NCI-H345 (cell line): ENCODE data around the gene APMAP.

Experiments
- DNase-seq: peaks from one replicate; lab custom pipeline; 2025; lab: John Stamatoyannopoulos, UW

APMAP gene

DNA sequence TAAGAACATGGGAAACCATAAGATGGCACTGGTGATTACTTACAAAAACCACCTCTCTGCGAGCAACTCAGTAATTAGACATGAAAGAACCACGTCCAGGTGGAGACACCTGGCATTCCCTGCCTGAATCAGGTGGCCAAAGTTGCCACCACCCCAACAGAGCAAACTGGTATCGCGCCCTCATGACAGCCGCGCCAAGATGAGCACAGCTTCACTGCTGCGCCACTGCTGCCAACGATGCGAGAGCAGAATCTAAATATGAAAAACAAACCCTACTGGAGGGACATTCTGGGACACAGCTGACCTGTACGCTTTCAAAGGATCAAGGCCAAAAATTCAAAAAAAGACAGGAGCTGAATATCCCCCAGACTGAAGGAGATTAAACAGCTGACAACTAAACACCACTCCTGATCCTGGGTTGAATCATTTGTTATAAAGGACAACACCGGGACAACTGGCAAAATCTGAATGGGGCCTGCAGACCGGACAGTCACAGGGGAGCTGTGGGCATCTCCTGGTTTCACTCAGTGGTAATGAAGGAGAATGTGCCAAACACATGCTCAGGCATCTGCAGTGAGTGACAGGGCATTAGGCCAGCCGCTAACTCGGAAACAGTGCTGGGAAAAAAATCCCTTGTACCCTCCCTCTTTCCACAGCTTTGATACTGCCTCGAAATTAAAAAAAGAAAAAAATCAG, 26.1 kb downstream of the APMAP start:
- DNase-seq, result no peak

DNA sequence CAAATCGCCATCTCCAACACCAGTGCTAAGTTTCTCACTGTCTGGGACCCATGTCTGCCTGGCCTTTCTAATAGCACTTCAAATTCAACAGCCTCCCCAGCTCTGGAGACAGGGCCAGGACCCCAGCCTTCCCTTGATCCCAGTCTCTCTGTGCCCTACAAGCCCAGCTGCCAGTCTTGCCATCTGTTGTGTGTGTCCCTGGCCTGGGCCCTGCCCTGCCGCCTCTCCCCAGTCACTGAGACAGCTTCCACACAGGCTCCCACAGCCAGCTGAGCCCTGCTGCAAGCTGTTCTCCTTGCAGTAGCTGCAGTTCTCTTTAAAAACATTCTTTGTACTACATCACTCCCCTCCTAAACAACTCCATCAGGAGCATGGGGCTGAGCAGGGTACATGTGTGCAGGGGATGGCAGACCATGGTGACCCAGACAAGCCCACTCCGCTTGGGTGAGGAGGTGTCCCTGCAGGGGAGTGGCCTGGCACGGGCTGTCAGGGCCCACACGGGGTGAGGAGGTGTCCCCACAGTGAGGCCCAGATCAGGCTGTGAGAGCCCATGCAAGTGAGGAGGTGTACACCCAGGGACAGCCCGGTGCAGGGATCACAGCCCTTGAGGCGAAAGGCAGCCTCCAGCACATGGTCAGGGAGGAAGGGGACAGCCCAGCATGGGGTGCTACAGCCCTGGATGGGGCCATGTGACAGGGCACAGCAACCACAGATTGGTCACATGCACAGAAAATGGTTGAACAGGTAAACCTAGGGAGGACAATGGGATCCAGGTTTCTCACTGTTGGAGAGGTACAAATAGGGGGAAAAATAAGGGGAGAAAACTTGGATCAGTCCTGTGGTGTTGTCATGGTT, 27.3 kb downstream of the APMAP start:
- DNase-seq, result no peak

DNA sequence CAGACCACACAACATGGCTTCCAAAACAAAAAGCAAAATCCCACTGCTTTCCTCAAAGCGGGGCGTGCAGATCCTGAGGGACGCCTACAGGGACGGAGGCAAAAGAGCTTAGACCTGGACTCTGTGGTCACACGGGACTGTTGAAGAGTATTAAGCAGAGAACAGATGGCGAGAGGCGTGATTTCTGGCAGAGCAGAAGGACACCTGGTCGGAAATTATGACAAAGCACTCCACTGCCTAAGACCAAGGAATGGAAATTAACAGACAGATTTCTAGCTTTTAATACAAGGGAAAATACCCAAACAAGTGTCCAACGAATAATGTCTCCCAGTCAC, 28.1 kb downstream of the APMAP start:
- DNase-seq, result no peak

DNA sequence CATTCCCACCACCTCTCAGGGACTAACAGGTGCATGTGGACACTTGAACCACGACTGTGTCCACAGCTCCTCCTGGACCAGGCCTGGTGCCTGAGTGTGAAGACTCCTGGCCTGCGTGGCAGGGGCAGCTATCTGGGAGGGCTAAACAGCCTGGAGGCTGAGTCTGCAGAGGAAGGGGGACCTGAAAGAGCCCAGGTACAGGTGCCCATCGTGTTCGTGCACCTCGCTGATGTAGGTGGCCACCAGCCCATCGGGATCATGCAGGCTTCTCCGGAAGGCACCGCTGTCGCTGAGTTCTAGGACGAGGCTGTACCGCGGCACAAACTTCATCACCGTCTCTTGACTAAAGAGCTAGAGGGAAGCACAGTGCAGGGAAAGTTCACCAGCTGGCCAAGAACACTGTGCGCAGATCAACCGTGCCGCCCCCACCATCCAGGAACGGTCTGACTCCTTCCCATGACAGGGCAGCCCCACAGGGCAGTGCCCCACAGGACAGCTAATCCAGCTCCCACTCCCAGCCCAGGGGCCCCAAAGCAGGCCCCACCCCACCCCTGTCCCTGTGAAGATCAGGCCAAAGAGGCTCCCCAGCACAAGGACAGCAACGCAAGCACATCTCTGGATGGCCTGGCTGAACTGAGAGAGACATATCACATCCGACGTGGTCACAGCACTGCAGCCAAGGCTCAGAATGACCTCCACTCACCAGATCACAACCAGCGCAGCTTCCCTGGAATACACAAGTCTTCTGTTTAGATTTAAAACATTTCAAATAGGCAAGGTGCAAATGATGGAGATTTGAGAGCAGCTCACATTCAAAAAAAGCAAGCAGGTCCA, 28.7 kb downstream of the APMAP start:
- DNase-seq, result no peak

DNA sequence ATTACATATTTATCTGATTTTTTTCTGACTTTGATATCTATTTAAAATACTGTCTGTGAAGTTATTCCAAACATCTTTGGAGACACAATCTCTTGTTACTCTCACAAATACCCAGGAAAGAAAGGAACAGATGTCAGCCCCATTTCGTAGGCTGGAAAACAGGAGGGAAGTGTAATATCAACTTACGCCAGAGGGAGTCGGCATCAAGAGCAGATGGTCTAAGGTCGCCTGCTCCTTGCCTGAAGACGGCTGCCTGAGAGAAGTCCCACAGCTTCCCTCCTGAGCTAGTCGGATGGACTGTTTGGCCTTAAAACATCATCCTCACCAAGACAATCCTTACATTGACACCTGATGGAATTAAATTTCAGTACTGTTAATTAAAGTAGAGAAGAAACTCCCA, 30.0 kb downstream of the APMAP start:
- DNase-seq, result no peak

DNA sequence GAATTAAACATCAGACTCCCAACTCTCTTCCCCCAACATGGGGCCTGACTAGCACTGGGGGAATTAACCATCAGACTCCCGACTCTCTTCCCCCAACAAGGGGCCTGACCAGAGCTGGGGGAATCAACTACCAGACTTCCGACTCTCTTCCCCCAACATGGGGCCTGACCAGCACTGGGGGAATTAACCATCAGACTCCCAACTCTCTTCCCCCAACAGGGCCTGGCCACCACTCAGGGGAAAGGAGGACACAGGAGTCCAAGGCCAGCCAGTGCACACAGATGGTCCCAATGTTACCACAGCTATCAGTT, 30.4 kb downstream of the APMAP start:
- DNase-seq, result no peak

DNA sequence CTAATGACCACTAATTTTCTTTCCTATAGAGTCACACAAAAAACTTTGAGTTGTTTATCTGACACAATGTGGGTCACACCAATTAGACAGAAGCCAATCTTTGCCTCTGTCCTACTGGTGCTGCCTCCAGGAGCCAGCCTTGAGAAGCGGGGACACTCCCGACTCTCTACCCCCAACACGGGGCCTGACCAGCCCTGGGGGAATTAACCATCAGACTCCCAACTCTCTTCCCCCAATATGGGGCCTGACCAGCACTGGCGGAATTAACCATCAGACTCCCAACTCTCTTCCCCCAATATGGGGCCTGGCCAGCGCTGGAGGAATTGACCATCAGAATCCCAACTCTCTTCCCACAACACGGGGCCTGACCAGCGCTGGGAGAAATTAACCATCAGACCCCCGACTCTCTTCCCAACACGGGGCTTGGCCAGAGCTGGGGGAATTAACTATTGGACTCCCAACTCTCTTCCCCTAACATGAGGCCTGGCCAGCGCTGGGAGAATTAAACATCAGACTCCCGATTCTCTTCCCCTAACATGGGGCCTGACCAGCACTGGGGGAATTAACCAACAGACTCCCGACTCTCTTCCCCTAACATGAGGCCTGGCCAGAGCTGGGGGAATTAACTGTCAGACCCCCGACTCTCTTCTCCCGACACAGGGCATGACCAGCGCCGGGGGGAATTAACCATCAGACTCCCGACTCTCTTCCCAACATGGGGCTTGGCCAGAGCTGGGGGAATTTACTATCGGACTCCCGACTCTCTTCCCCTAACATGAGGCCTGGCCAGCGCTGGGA, 31.0 kb downstream of the APMAP start:
- DNase-seq, result no peak

DNA sequence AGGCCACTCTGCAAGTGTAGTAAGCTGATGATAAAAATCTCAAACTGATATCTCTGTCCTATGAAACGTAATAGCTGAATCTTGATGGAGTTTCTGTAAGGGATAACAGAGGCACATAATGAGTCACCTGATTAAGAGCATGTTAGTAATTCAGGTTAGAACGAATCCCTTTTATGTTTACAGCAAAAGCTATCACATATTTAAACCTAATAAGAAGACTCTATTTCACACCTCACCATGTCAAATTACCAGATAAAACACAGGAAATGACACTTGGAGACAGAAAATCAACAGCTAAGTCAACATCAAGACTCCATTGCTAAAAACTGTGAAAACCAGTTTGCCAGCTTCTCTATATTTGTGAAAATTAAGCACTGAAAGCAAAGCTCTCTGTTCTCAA, 31.7 kb downstream of the APMAP start:
- no peak for DNase-seq

DNA sequence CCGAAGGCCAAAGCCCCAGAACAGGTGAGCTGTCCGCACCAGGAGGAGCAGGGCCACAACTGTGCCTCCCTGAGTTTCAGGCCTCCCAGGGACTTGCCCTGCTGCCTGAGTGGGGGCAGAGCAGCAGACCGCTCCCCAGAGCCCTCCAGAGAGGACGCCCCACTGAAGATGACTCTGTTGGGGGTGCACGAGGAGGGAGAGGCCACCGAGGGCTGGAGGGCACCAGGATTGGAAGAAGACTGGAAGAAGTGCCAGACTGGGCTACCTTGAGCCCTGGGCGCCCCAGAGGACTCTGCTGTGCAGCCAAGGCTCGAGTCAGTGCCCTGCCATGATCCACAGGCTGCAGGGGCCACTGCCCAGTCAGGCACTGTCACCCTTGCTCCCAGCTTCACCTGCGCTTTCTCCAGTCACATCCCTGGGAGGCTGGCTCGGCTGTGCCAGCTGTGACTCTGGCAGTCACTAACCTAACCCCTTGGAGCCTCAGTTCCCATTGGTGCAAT, 32.2 kb downstream of the APMAP start:
- DNase-seq, result no peak

DNA sequence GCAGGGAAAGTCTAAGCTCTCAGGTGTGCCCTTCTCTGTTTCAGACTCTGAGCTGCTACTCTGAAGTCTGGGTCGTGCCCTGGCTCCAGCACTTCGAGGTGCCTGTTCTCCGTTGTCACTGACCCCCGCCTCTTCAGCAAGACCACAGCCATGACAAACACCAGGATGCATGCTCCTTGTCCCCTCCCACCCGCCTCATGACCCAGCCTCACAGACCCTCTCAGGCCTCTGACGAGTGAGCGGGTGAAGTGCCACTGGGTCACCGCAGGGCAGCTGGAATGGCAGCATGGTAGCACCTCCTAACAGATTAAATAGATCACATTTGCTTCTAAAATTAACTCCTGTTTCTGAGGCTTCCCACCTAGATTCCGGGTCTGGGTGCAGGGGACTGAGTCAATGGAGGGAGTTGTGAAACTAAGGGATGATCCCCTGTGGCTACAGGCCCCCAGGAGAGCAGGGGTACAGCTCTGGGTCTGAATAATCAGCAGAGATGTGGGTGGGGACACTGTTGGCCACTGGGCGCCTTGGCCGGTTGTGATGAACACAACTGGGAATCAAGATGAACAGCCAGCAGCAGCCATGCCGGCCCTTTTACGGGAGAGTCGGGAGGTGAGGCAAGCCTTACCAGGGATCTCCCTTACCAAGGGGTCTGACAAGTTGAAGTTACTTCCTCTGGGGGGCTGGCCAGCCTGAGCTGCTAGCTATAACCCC, 32.8 kb downstream of the APMAP start:
- no peak for DNase-seq

DNA sequence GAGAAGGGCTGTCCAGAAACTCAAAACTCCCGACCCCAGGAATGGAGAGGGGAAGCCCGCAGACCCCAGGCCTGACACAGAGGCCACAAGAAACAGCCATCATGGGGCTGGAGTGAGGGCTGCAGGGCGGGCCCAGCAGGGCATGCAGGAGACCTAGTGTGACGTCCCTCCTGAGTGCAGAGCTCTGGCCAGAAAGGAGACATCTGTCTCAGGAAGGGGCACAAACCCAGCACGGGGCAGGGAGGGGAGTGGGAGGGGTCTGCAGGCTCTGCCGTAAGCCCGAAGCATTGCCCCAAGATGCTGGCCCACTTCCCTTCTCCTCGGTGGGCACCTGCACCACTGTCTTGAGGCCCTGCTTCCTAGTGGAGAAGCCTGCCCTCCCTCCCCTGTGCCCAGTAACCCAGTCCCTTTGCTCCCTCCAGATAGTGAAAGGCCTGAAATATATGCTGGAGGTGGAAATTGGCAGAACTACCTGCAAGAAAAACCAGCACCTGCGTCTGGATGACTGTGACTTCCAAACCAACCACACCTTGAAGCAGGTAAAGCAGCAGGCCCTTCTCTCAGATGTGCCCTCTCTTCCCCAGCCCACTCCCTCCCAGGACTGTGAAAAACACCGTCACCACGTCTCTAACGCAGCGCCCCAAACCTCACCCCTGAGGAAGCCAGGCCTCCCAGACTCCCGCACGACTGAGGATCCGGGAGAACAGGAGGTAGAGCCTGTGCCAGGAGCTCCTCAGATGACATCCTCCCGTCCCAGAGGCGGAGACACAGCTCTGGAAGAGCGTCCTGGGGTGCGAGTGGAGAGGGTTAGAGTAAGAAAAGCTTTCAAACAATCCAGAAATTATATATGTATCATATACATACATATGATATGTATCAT, 33.8 kb downstream of the APMAP start:
- no peak for DNase-seq

DNA sequence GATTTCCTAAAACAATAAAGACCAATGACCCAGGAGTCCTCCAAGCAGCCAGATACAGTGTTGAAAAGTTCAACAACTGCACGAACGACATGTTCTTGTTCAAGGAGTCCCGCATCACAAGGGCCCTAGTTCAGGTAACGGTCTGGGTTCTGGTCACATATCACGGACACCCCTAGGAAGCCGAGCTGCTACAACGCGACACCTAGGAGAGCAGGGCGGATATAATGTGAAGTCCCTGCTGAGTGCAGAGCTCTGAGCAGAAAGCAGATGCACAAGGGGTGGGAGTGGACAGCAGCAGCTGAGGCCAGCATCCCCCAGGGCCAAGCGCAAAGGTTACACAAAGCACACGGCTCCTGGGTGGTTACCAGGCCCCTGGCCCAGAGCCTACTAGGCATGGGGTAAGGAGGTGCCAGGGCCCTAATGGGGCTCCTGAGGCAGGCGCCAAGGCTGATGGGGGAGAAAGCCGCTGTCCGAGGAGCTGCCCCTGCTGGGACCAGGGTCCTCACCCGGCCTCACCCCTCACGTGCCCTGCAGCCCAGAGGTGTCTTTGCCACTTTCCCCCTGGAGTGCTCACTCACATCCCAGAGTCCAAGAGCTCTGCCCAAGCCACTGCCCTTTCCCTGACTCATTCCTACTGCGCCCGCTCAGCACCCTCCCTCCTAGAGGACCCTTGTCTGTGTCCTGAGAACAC, 35.1 kb downstream of the APMAP start:
- no peak for DNase-seq

DNA sequence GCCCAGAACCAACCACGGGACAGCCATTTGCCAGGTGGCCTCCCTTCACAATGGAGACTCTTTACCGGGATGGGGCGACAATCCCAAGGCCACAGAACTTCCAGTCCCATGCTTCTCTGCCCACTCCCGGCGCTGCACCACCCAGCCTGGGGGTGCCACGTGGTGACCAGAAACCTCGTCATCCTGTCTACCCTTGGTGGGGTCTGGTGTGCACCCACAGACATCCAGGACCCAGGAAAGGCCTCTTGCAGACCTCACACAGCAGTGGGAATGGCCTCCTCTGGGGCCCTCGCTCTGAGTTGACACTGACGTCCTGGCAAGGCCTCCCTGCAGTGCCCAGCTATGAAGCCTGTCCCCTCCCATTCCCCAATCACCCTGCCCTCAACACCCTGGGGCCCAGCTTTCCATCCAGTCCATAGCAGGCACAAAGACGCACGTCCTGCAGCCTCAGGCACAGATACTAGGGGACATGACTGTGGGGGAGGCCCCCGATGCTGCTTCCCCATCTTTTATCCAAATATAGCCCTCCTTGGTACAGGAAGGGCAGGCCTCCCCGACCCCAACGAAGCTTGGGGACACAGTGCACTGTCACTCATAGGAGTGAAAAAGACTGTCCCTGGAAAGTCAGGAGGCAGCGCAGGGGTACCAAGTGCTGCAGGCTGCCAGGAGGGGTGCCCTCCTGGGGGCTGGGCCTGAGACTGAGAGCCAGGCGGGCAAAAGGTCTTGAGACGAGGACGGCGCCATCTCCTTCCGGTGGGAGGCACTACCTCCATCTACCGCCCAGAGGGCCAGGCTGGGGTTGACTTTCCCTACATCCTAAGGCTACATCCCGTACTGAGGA, 36.3 kb downstream of the APMAP start:
- no peak for DNase-seq

DNA sequence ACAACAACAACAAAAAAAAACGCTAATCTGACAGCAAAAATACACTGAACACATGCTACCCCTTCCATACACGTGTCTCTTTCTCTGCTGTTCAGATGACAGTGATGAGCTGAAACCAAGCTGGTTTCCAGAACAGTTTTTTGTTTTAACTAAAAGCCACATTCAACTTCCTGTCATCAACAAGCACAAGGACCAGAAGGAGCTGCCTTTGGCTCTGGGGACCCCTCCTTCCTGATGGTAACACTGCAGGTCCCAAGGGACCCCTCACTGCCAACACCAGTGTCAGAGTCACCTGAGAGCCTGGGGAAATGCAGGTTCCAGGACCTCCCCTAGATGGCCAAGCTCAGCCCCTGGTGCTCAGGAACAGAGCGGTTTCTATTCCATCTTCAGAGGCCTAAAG, 37.5 kb downstream of the APMAP start:
- DNase-seq, result peak; percentile 41

DNA sequence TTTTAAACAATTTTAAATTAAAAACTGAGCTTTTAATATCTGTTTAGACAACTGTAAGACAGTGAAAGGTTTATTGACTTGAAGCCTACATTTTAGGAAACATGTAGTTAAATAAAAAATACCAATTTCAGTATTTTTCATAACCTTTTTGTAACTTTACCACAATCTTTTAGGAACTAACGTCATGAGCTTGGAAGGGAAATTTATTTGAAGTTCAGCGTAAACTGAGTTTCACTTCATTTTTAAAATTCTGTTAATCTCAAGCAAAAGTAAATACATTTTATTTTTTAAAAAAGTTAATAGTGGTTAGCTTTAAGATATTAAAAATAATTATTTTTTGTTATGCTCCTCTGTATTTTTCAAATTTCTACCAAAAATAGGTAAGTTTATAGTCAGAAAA, 38.0 kb downstream of the APMAP start:
- no peak for DNase-seq

DNA sequence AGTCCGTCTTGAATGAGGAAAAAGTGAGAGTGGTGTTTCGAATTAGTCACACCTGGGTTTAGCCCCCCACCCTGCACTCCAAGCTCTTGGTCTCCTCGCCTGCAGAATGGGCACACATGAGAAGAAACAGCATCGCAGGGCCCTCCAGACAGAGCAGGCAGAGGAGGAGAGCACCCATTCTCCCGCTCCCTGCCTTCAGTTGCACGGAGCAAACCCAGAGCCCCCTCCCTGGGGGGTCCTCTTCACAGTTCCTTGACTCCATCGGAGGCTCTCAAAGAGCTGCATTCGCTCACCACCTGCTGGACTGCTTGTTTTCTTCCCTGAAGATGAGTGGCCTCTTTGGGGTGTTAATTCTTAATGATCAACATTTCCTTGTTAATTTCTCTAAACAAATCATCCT, 38.4 kb downstream of the APMAP start:
- peak; percentile 41 for DNase-seq

DNA sequence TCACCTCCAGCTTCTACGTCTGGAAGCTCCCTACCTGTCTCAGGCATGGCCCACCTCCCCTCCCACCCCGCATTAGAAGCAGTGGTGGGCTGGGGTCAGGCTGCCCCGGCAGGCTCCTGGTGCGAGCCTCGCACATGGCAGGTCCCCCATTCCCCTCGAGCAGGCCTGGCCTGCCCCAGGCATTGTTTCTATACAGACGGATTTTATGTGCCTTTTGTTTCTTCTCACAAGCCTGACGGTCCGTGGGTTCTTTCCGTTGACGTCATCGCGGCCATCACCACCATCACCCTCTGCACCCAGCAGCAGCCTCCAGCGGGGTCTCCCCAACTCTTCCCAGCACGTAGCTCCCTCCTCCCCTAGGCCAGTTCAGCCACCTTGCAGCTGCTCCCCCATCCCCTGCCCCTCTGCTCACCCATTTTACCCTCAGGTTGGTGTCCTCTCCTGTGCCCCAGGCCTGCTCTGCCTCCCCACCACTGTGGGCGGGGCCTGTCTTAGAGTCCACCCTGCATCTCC, 38.9 kb downstream of the APMAP start:
- no peak for DNase-seq

DNA sequence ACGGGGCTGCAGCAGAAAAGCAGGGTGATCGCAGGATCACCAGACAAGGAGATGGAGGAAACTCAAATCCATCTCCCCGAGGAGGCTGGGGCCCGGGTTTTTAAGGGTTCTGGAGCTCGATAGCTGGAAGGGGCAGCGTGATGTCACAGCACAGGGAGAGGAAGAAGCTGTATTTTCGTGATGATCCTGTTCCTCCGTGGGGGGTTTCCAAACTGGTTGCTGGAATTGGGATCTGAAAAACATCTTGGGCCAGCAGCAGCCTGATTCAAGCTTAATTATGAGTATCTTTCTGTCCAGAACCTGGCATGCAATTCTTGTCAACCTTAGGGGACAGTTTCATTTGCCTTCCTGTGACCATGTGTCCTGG, 39.4 kb downstream of the APMAP start:
- no peak for DNase-seq
